ENCODE data around the gene ARGLU1. TPM values are rescaled to one million over a fixed set of nuclear protein-coding genes. Genes with fewer than 3 reads are reported as not detected.

The ARGLU1 gene
- total RNA-seq, 2 experiments from 2014 or later: 82.3 to 86.6 TPM

DNA sequence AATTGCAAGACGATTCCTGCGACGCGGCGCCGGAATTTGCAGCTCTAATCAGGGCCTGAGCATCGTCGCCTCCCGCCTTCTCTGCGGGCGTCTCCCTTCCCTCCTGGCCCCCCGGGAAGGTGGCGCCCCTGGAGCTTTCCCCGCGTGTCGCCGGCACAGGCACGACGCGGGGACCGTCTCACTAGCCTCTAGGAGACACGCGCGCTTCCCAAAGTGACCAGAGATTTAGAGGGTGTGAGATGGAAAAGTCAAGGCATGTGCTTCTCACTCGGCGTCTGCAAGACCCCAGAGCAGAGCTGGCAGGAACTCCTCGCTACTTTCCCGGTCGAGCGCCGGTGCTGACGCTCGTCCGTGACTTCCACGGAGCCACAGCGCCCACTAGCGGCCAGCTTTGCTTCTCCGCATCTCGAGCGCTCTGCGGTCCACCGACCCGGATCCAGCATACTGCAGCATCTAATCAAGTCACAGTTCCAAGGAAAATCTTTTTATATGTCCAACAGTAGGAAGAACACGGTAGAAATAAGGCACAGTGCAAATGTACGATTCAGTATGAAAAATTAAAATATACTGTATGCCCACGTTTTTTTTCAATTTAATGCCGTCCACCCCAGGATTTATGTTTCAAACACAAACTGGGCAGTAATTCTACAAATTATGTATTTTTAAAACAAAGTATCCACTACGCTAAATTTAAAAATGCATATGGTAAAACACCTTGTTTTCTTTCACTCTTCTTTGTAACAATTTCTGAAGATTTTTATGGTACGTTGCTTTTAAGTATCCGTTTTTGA is 31.5 kb downstream of the ARGLU1 start:
- H3K27me3 Mint-ChIP-seq (ENCODE audit: low read depth): peaks cover 26% of the 10 kb centered on the region
- CTCF ChIA-PET: interaction anchor here (0.6 to 2.2 kb wide), 20 partner anchors 10 to 1763 kb away, joined by 3 to 11 read pairs (median 4); partner anchors contain the start of gene ARGLU1
- DNase-seq: peak; percentile 88
- intact Hi-C loops (cut with micrococcal nuclease): loop anchor here (1.0 to 10.0 kb wide), 6 partner anchors 162 to 1758 kb away; no protein-coding TSS in a partner anchor
- no peak overlapping the region for H3K27ac Mint-ChIP-seq
- H3K9me3 Mint-ChIP-seq: no peaks in the 10 kb centered on the region
- H3K4me1 Mint-ChIP-seq (ENCODE audit: low read depth): peaks cover 16% of the 10 kb centered on the region
- no peaks in the 10 kb centered on the region for H3K36me3 Mint-ChIP-seq (ENCODE audit: low read depth)
- H3K4me3 Mint-ChIP-seq: peak overlapping the region; percentile 78

DNA sequence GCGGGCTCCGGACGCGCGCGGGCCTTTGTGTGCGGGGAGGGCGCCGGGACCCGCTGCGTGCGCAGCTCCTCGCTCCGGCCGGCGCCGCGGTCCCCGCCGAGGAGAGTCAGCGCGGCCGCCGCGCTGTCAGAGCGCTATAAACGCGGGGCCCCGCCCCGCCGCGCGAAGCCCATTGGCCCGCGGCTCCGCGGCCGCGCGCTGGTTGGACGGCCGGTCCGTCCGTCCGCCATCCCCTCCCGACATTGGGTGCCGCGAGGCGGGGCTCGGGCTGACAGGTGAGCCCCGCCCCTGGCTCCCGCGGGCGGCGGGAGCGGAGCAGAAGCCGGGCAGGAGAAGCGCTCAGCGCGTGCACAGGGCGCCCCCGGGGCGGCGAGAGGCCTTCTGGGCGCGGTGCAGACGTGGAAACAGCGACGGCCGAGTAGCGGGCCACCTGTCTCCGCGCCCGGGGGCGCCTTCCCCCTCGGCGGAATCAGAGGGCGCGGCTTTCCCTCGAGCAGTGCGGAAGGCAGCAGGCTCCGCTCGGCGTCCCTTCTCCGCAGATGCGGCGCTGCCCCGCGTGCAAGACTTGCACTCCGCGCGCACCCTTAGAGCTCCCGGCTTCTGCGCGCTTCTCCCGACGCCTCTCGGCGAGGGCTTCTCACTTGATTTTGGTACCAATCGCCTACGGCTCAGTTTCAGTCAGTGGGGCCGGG is 32.2 kb downstream of the ARGLU1 start, which contains the start of gene EFNB2:
Gene EFNB2 (minus strand): TSS at position 111 of the 692 bp plus-strand sequence. CDS start 698 bp downstream, outside the sequence.
- H3K27ac Mint-ChIP-seq: no peak within 1 kb of the TSS
- no peaks in the 10 kb centered on the region for H3K9me3 Mint-ChIP-seq
- peak; percentile 85 for DNase-seq
- peak within 1 kb of the TSS; percentile 78 for H3K4me3 Mint-ChIP-seq
- H3K27me3 Mint-ChIP-seq (ENCODE audit: low read depth): peaks cover 30% of the 10 kb centered on the region
- H3K4me1 Mint-ChIP-seq (ENCODE audit: low read depth): peaks cover 16% of the 10 kb centered on the region
- no peaks in the 10 kb centered on the region for H3K36me3 Mint-ChIP-seq (ENCODE audit: low read depth)
- intact Hi-C loops (cut with micrococcal nuclease): loop anchor here (1.0 to 10.0 kb wide), 9 partner anchors 33 to 1757 kb away; partner anchors contain the start of gene ARGLU1
- CTCF ChIA-PET: interaction anchor here (0.6 to 2.2 kb wide), 18 partner anchors 11 to 1762 kb away, joined by 3 to 11 read pairs (median 4); partner anchors contain the start of gene ARGLU1

DNA sequence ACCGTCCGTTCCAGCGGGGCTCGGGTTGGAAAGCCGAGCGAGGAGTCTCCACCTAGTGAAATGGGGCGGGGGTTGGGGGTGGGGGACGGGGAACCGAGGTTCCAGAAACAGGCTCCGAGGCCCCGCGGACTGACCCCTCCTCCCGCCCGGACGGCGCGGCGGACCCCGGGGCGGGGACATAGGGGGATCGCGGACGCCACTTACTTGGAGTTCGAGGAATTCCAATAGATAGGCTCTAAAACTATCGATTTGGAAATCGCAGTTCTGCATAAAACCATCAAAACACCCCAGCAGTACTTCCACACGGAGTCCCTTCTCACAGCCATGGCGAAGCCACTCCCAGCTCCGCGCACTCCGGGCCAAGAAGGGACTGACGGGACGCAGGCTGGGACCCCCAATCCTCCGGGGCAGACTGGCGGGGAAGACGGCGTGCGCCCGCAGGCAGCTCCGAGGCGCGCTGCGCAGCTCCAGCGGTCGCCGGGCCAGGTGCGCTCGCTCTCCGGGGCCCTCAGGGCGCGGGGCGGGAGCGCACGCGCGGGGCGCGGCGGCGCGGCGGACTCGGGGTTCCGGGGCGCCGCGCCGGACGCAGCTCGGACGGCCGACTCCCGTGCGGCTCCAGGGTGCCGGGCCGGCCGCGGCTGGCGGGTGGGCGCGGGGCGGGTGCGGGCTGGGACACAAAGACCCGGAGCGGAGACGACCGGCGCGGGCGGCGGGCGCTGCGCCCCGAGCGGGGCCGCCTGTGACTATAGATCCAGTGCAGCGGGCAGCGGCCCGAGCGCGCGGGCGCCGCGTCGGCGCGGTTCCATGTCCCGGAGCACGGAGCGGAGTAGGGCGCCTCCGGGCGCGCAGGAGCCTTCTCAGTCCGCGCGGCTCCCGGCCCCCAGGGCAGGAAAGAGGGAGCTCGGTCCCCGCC is 33.0 kb downstream of the ARGLU1 start:
- Mint-ChIP-seq H3K9me3 (no peaks in the 10 kb centered on the region), H3K27me3 (ENCODE audit: low read depth) (peaks cover 33% of the 10 kb centered on the region), H3K36me3 (ENCODE audit: low read depth) (no peaks in the 10 kb centered on the region), H3K4me3 (peak overlapping the region; percentile 70), H3K4me1 (ENCODE audit: low read depth) (peaks cover 16% of the 10 kb centered on the region), H3K27ac (no peak overlapping the region)
- CTCF ChIA-PET: interaction anchor here (0.9 to 1.8 kb wide), 4 partner anchors 22 to 1124 kb away, joined by 3 to 7 read pairs (median 4); no protein-coding TSS in a partner anchor
- intact Hi-C loops (cut with micrococcal nuclease): loop anchor here (1.0 to 10.0 kb wide), 6 partner anchors 33 to 1120 kb away; partner anchors contain the start of gene ARGLU1
- DNase-seq: peak; percentile 8

DNA sequence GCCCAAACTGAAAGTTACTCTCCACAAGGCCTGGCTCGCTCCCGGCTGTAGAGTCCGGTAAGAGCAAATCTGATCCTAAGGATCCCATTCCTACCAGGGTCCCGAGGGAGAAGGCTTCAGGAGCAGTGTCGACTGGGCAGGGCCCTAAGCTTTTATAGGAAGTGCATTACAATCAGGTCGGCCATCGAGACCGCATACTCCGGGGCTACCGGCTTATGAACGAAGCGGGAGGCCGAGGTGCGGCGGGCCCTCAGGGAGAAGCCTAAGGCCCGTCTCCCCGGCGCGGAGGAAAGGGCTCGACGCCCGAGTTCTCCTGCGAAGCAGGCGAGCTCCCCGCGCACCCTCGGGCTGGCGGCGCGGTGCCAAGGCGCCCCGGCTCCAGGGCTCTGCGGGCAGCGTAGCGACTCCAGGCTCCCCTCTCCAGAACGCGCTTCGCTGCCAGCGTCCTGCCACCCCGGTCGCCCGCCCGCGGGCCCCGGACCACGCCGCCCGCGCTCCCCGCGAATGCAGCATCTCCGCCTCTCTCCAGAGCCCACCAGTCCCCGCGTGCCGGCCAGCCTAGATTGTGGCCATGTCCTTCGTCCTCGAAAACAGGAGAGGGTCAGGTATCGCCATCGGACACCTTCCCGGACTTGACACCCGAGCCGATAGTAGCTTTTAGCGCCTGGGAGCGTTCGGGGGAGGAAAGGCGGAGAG is 33.8 kb downstream of the ARGLU1 start:
- peak; percentile 16 for DNase-seq
- Mint-ChIP-seq H3K4me3 (peak overlapping the region; percentile 29), H3K36me3 (ENCODE audit: low read depth) (no peaks in the 10 kb centered on the region), H3K27ac (no peak overlapping the region), H3K27me3 (ENCODE audit: low read depth) (peaks cover 37% of the 10 kb centered on the region), H3K4me1 (ENCODE audit: low read depth) (peaks cover 16% of the 10 kb centered on the region), H3K9me3 (no peaks in the 10 kb centered on the region)
- intact Hi-C loops (cut with micrococcal nuclease): loop anchor here (1.0 to 10.0 kb wide), 5 partner anchors 159 to 1761 kb away; no protein-coding TSS in a partner anchor
- CTCF ChIA-PET: interaction anchor here (1.1 kb wide), 1 partner anchor 17 kb away, joined by 3 read pairs; no protein-coding TSS in a partner anchor

DNA sequence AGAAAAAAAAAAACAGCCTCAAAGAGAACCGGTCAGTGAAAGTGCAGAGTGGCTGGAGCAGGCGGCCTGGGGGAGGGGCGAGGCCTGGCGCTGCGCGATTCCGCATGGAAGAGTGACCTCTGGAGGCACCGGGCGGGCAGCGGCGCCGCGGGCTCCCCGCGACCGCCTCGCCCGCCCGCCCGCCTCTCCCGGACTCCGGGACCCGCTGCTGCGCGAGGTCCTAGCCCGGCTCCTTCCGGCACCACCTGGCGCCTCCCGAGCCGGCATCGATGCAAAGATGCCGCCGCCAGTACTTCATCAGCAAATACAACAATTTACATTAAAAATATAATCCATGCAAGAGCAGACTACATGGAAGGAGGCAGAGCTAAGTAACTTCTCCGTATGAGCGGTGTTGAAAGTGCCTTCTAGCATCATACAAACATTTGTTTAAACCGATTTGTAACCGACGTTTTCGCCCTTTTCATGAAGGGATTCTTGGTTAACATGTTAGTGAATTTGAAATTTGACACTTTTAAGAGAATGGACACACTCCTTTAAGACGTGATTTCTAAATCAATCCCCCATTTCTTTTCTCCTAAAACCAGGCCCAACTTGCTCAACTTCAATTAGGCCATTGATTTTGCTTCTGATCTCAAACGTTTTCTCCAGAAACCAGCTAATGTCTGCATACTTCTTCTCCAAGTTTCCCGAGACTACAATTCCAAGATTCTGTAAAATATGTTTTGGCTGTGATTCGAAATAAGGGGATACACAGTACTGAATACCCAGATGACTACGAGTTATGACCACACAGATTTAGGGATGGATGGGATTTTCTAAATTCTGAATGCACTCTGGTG is 34.6 kb downstream of the ARGLU1 start:
- H3K27ac Mint-ChIP-seq: no peak overlapping the region
- peaks cover 16% of the 10 kb centered on the region for H3K4me1 Mint-ChIP-seq (ENCODE audit: low read depth)
- H3K4me3 Mint-ChIP-seq: peak overlapping the region; percentile 29
- H3K9me3 Mint-ChIP-seq: no peaks in the 10 kb centered on the region
- intact Hi-C loops (cut with micrococcal nuclease): loop anchor here (1.0 to 10.0 kb wide), 4 partner anchors 159 to 1760 kb away; no protein-coding TSS in a partner anchor
- no peaks in the 10 kb centered on the region for H3K36me3 Mint-ChIP-seq (ENCODE audit: low read depth)
- CTCF ChIA-PET: interaction anchor here (1.1 kb wide), 1 partner anchor 18 kb away, joined by 3 read pairs; no protein-coding TSS in a partner anchor
- DNase-seq: peak; percentile 32
- H3K27me3 Mint-ChIP-seq (ENCODE audit: low read depth): peaks cover 42% of the 10 kb centered on the region

DNA sequence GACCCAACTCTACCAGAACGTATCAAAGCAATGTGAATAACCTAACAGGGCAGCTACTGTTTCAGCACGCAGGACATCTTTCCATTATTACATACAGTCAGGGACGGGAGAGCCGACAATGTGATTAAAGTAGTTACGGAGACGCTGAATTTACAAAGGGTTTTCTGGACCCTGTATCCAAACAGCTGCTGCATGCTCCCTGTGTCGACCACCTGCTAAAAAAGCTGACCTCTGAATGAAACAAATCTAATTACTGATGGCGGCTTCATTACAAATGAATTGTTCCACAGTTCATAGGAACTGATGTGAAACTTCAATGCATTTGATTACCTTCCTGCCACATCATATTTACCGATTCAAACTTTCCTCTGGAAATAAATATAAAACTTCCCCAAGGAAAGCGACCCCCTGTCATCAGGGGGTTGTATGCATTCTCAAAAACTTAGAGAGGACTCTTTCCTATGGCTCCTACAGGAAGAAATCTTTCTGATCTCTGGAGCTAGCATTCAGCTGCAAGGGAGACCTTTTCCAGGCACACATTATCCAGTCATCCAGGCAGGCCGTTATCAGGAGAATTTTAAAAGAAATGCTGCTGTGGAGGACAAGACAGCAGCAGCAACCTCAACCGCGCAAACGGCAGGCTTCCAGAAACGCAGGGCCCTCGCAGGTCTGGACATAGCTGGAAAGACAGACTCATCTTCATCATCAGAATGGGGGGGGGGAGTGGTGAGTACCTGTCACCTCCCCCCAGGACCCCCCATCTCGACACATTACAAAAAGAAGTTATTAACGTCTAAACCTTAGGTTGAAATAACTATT is 35.6 kb downstream of the ARGLU1 start:
- Mint-ChIP-seq H3K9me3 (no peaks in the 10 kb centered on the region), H3K4me3 (no peak overlapping the region), H3K27me3 (ENCODE audit: low read depth) (peaks cover 49% of the 10 kb centered on the region)

DNA sequence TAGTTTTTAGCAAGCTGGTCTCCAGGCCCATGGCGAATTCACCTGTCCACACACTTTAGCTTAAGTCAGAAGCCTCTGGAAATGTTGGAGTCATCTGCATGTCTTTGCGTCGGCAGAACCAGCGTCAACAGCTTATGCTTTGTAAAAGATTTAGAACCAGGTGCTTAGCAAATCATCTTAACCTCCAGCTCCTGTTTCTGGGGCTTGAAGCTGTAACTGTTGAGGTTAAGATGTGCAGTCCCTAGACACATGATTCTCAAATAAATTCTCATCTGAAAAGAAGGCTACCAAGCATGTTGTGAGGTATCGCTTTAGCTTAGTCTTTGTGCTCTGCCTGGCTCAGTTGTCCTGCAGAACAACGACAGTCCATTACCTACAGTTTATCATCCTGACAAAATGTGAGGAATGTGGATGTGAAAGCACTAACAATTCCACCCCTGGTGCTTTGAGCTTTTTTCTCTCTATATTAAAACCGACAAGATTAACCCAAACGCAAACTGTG is 36.9 kb downstream of the ARGLU1 start:
- no peaks in the 10 kb centered on the region for H3K9me3 Mint-ChIP-seq
- no peak for DNase-seq
- H3K27me3 Mint-ChIP-seq (ENCODE audit: low read depth): peaks cover 49% of the 10 kb centered on the region
- H3K4me3 Mint-ChIP-seq: no peak overlapping the region
- H3K4me1 Mint-ChIP-seq (ENCODE audit: low read depth): peaks cover 13% of the 10 kb centered on the region
- intact Hi-C loops (cut with micrococcal nuclease): loop anchor here (10.0 kb wide), 3 partner anchors 156 to 1116 kb away; no protein-coding TSS in a partner anchor
- H3K27ac Mint-ChIP-seq: no peak overlapping the region
- CTCF ChIA-PET: no interaction called here
- no peaks in the 10 kb centered on the region for H3K36me3 Mint-ChIP-seq (ENCODE audit: low read depth)

More for the DNA sequence above, 35.6 kb downstream of the ARGLU1 start:
- Mint-ChIP-seq H3K27ac (no peak overlapping the region), H3K4me1 (ENCODE audit: low read depth) (peaks cover 16% of the 10 kb centered on the region), H3K36me3 (ENCODE audit: low read depth) (no peaks in the 10 kb centered on the region)
- CTCF ChIA-PET: interaction anchor here (0.6 to 1.1 kb wide), 4 partner anchors 11 to 264 kb away, joined by 3 to 7 read pairs (median 4); no protein-coding TSS in a partner anchor
- intact Hi-C loops (cut with micrococcal nuclease): loop anchor here (10.0 kb wide), 3 partner anchors 158 to 1118 kb away; no protein-coding TSS in a partner anchor
- no peak for DNase-seq

DNA sequence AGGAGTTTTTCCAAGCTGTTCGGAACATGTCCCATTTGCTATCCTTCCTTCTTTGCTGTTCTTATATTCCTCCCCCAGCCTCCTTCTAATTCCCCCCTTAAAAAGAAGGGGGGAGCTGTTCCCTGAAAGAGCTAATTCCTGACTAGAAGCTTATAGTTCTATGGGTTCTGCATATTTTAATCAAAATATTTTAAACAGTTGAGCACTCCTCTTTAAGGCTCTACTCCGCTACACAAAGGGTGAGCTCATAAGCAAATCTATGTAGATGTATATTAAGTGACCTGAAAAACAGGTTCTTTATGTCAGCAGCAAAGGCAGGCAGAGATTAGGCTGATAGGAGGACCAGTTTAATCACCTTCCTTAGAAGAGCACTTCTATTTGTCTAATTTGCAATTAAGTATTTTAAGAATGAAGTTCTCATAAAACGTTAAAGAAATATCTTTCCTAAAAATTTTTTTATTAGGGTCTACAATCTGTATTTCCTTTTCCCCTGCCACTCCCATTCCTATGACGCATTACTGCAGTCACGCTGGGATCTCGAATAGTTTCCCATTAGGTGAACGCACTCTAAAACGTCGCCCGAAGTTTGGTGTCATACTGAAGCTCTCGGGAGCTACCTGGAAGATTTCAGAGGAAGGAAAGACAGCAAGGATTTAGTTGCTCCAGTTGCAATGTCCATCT is 37.6 kb downstream of the ARGLU1 start:
- no peaks in the 10 kb centered on the region for H3K36me3 Mint-ChIP-seq (ENCODE audit: low read depth)
- H3K27ac Mint-ChIP-seq: no peak overlapping the region
- H3K27me3 Mint-ChIP-seq (ENCODE audit: low read depth): peaks cover 49% of the 10 kb centered on the region
- H3K4me1 Mint-ChIP-seq (ENCODE audit: low read depth): peaks cover 13% of the 10 kb centered on the region
- intact Hi-C loops (cut with micrococcal nuclease): loop anchor here (10.0 kb wide), 3 partner anchors 156 to 1116 kb away; no protein-coding TSS in a partner anchor
- CTCF ChIA-PET: no interaction called here
- H3K4me3 Mint-ChIP-seq: no peak overlapping the region
- no peak for DNase-seq
- H3K9me3 Mint-ChIP-seq: no peaks in the 10 kb centered on the region

All from activated naive CD4-positive, alpha-beta T cell treated with anti-CD3 and anti-CD28 coated beads for 36 hours (primary cell).